22Rv1 (cell line): ENCODE data around the gene TIMM17A.
"Not testable (repeated sequence)": the region's sequence is repeated elsewhere in the genome, so short reads cannot be mapped to it uniquely, and the experiment has no call there.

ENCODE experiments used
- ZFX ChIP-seq: fragments of 450-650 bp; IDR thresholded peaks from 2 replicates; pipeline ENCODE4 v1.6.1; 2017; ENCODE audit warnings: antibody characterized with exemption, borderline replicate concordance
- TF ChIP-seq, protein P1 (sequence below): fragments of 450-650 bp; IDR thresholded peaks from 2 replicates; pipeline ENCODE4 v1.5.1; 2017; ENCODE audit warnings: mild to moderate bottlenecking

DNA sequence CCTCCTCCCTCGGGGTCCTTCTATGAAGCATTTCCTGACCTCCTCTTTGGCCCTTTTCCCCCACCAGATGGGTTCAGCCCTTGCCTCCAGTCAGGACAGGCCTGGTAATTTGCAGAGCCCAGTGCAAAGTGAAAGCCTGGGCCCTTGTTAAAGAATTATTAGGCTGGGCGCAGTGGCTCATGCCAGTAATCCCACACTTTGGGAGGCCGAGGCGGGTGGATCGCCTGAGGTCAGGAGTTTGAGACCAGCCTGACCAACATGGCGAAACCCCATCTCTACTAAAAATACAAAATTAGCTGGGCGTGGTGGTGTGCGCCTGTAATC, 63.9 kb downstream of the TIMM17A start:
- TF ChIP-seq, protein P1, sequence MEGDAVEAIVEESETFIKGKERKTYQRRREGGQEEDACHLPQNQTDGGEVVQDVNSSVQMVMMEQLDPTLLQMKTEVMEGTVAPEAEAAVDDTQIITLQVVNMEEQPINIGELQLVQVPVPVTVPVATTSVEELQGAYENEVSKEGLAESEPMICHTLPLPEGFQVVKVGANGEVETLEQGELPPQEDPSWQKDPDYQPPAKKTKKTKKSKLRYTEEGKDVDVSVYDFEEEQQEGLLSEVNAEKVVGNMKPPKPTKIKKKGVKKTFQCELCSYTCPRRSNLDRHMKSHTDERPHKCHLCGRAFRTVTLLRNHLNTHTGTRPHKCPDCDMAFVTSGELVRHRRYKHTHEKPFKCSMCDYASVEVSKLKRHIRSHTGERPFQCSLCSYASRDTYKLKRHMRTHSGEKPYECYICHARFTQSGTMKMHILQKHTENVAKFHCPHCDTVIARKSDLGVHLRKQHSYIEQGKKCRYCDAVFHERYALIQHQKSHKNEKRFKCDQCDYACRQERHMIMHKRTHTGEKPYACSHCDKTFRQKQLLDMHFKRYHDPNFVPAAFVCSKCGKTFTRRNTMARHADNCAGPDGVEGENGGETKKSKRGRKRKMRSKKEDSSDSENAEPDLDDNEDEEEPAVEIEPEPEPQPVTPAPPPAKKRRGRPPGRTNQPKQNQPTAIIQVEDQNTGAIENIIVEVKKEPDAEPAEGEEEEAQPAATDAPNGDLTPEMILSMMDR, result not testable (repeated sequence)
- not testable (repeated sequence) for TF ChIP-seq ZFX
